B cell (primary cell): Measurements from ENCODE around the gene TOR1AIP1.

ENCODE experiments used
- EZH2 ChIP-seq: IDR thresholded peaks from 2 replicates; pipeline ENCODE4 v1.6.1; 2012; ENCODE audit warnings: borderline replicate concordance, low read depth, mild to moderate bottlenecking, moderate library complexity, low read length; ENCODE audit not compliant: insufficient read depth, poor library complexity, severe bottlenecking
- TF ChIP-seq, protein P1 (sequence below): fragments of 200-600 bp; IDR thresholded peaks from one replicate; pipeline ENCODE4 v1.8.0; 2022; ENCODE audit warnings: antibody characterized with exemption, mild to moderate bottlenecking

DNA sequence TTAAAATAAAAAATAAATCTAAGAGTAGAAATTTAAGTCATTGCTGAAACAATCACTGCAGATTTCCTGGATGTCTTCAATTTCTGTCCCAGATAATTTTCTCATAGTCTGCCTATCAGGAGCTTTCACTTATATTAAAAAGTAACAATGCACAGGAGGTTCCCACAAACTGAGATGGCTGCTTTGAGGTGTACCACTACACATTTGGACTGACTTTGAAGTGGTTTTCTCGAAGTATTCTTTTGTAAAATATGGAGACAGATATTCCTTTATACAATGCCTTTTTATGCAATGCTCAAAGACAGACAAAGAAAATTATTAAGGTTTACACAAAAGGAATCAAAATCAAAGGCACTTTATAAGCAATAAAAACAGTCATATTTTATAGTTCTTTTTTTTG lies 29.0 kb upstream of the TOR1AIP1 start:
- TF ChIP-seq, protein P1, sequence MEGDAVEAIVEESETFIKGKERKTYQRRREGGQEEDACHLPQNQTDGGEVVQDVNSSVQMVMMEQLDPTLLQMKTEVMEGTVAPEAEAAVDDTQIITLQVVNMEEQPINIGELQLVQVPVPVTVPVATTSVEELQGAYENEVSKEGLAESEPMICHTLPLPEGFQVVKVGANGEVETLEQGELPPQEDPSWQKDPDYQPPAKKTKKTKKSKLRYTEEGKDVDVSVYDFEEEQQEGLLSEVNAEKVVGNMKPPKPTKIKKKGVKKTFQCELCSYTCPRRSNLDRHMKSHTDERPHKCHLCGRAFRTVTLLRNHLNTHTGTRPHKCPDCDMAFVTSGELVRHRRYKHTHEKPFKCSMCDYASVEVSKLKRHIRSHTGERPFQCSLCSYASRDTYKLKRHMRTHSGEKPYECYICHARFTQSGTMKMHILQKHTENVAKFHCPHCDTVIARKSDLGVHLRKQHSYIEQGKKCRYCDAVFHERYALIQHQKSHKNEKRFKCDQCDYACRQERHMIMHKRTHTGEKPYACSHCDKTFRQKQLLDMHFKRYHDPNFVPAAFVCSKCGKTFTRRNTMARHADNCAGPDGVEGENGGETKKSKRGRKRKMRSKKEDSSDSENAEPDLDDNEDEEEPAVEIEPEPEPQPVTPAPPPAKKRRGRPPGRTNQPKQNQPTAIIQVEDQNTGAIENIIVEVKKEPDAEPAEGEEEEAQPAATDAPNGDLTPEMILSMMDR, result no peak
- TF ChIP-seq EZH2, result no peak
